Endothelial cell of umbilical vein (primary cell): ENCODE measurements around the gene CA4.

Experiments
- CTCF ChIP-seq, 2 donors: IDR thresholded peaks; 1 replicate in 1 of 2; 2 replicates in 1 of 2; pipeline ENCODE4 v1.5.1; 2011; ENCODE audit warnings: low read length in 2 of 2, mild to moderate bottlenecking in 2 of 2, moderate library complexity in 2 of 2, control low read depth in 1 of 2, inconsistent platforms in 1 of 2, low read depth in 1 of 2; ENCODE audit not compliant: insufficient read depth in 1 of 2; ENCODE audit errors: extremely low read depth in 1 of 2
- EZH2 ChIP-seq: IDR thresholded peaks from 2 replicates; pipeline ENCODE4 v1.6.1; 2012; ENCODE audit warnings: borderline replicate concordance, low read depth, mild to moderate bottlenecking, moderate library complexity, low read length, inconsistent platforms; ENCODE audit not compliant: severe bottlenecking
- MAX ChIP-seq: IDR thresholded peaks from 2 replicates; pipeline ENCODE4 v1.6.1; 2011; ENCODE audit not compliant: insufficient read depth, insufficient read length
- MYC ChIP-seq: IDR thresholded peaks from one replicate; pipeline ENCODE4 v1.6.1; 2011; ENCODE audit warnings: mild to moderate bottlenecking, low read depth, low read length
- POLR2A ChIP-seq: IDR thresholded peaks from 2 replicates; pipeline ENCODE4 v1.6.1; 2012; ENCODE audit warnings: low read depth, mild to moderate bottlenecking, control low read depth, low read length
- POLR2AphosphoS5 ChIP-seq: IDR thresholded peaks from 2 replicates; pipeline ENCODE4 v1.6.1; 2012; ENCODE audit warnings: low read depth, mild to moderate bottlenecking, control low read depth, low read length, moderate library complexity; ENCODE audit not compliant: insufficient read depth

GRCh38 chr17:60158751-60159478 lies 9.1 kb downstream of the CA4 start:
- TF ChIP-seq POLR2A: no peak
- TF ChIP-seq MAX: no peak
- no peak for TF ChIP-seq CTCF (IDR thresholded peaks at IDR 0.05; ENCODE audit: extremely low read depth in 1 of 2, insufficient read depth in 1 of 2, low read depth in 1 of 2, low read length in 2 of 2)
- no peak for TF ChIP-seq POLR2AphosphoS5
- TF ChIP-seq EZH2: no peak
- TF ChIP-seq MYC: no peak
